Measurements from ENCODE around the gene SUPT4H1.

The SUPT4H1 gene

GRCh38 chr17:58316260-58316960 is 35.6 kb downstream of the SUPT4H1 start:
- no peak for DNase-seq

DNA sequence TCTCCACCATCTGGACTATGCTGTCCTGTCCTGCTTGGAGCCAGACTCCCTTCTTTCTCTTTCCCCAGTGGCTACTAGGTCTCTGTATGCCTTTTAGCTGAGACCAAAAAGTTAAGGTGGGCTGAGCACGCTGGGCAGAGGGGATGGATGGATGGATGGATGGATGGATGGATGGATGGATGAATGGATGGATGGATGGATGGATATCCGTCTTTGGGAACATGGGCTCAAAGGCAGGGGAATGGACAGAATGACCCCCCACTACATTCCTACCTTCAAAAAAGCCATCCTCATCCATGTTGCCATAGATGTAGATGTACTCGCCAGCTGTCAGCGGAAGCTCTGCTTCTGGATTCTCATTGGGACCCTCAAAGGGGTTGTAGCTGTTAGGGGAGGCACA is 36.3 kb downstream of the SUPT4H1 start:
- no peak for DNase-seq

GRCh38 chr17:58315281-58315711 is 36.7 kb downstream of the SUPT4H1 start:
- DNase-seq: no peak

DNA sequence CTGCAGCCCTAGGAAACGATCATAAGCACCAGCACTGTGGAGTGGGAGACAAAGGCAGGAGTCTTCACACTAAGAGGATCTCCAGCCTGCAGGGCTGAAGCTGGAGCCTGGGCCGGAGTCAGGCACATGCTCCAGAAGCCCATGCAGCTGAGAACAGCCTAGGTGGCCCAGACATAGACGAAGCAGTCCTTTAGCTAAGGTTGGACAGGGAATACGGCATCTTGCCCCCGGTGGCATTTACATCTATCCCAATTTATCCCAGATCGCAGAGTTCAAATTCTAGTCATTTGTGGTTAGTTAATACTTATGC is 37.3 kb downstream of the SUPT4H1 start:
- no peak for DNase-seq

GRCh38 chr17:58313815-58314705 is 37.9 kb downstream of the SUPT4H1 start:
- no peak for DNase-seq

DNA sequence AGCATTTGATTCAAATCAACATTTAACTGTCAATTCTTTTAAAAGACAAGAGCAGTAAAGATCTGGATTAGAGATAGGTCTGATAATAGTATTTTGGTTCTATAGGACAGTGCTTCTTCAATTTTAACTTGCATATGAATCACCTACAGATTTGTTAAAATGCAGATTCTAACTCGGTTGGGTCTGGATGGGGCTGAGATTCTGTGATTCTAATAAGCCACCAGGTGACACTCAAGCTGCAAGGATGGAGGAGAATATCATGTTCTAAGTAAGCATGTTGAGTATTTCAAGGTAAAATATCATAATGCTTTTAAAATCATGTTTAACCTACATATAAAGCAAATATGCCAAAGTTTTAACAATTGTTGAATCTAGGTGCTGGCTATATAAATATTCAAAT is 39.2 kb downstream of the SUPT4H1 start:
- DNase-seq: no peak

GRCh38 chr17:58312021-58312630 is 39.9 kb downstream of the SUPT4H1 start:
- no peak for DNase-seq

DNA sequence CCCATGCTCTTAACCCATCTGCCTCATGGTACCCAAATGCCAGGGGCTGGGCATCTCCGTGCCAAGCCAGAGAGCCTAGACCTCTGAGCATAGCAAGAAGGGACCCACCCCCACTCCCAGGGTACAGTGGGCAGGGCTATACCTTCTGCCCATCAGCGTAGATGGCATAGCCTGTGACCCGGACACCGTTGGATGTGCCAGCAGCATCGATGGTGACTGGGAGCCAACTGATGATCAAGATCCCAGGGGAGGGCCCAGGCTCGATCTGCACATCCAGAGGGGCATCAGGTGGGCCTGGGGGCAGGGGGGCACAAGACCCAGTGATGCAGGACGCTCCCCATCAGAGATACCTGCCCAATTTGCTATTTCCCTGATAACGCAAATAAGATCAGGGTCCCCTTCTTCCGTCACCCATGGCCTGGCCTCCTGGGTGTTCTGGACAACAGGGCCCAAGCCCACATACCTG is 40.5 kb downstream of the SUPT4H1 start:
- no peak for DNase-seq

DNA sequence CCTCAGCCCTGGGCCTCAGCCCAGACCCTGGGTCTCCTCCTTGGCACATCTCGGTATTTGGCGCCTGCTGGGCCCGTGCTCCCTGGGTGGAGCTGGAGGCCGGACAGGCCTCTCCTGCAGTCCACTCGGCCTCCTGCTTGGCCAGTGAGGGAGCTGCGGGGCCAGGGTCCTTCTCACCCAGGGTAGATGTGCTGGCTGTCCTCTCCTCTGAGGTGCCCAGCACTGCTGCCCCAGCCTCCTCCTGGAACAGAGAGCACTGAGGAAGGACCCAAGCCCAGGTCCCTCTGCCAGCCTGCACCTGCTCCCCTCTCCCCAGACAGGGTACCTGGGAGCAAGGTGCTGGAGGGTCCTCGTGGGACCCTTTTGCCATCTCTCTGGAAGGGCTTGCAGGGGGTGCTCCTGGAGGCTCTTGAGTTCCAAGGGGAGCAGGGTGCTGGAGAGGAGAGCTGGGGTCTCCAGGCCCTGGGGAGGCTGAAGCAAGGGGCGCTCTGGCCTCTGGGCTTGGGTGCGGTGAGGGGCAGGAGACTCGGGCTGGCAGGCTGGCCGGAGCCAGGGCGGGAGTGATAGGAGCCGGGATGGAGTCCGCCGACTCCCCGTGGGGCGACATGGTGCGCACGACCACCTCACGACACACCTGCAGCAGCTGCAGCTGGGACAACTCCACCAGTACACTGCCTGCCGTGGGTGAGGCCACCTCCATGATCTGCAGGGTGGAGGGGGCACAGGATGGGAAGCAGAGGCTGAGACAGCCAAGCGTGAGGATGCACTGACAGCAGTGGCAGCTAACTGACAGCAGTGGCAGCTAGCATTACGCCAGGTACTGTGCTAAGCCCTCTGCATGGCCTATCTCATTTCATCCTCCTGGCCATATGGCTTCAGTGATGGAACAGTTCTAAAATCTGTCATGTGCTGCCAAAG is 41.2 kb downstream of the SUPT4H1 start:
- DNase-seq: no peak

- no peak for DNase-seq
Observed at GRCh38 chr17:58309918-58310259, 42.1 kb downstream of the SUPT4H1 start.

- no peak for DNase-seq
Observed at GRCh38 chr17:58308985-58309917, 42.8 kb downstream of the SUPT4H1 start.

DNA sequence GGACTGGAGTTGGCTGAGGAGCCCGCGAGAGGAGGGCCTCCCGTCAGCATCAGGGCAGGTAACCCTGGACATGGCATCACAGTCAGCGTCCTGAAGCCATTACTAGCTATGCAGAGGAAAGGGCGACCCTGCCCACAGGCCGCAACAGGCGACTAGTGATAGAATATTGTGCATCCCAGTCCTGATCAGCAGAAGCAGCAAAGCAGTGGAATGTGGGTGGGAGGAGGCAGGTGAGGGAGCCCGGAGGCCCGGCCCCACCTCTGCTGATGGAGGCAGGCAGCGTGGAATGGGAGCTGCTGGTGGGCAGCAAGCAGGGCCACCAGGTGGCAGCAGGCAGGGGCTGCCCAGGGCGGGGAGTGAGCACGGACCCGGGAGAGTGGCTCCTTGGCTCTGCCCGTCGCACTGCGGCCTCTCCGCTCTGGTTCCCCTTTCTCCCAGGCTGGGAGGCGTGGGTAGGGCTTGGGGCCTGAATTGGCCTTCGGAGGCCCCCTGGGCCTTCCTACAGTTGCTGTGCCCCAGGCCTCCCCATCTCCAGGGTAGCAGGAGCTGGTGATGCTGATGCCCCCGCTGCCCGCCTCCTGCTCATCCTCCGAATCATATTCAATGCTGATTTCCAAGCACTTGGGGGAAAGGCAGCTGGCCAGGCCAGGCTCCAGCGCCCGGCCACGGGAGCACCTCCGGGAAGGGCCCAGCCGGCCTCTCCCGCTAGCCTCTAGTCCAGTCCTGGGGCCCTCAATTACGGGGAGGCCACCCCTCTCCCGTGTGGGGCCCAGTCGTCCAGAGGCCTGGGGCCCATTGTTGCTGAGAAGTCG is 43.6 kb downstream of the SUPT4H1 start:
- DNase-seq: peak; percentile 17

DNA sequence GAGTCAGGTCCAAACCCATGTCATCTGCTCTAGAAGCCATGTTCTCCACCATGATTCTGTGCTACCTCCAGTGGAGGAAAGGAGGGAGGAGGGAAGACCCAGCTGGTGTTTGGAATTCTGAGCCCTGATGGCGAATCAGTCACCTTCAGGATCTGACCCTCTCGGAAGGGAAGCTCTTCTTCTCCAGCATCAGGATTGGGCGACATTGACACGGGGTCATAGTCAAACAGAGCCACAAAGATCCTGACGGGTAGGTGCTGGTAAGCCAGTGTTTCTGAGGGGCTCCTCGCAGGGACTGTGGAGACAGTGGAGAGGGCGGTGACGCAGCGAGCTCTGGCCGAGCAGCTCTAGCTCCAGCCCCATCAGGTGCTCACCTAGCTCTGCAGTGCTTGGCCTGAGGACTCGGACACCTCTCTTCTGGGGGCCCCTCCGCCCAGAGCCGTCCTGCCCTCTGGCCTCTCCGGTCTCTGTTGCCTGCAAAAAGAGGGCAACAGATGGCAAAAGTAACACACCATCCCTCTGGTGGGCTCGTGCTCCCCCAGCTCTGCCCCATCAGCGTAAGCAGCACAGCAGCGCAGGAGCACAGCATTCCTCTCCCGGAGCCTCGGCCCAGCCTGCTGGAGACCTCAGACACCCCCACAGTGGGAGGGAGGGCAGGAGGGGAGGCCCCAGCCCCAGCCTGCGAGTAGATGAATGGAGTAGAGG is 44.4 kb downstream of the SUPT4H1 start:
- no peak for DNase-seq

GRCh38 chr17:58306131-58306951 is 45.7 kb downstream of the SUPT4H1 start:
- no peak for DNase-seq

GRCh38 chr17:58305626-58306025 is 46.4 kb downstream of the SUPT4H1 start:
- DNase-seq: no peak

DNA sequence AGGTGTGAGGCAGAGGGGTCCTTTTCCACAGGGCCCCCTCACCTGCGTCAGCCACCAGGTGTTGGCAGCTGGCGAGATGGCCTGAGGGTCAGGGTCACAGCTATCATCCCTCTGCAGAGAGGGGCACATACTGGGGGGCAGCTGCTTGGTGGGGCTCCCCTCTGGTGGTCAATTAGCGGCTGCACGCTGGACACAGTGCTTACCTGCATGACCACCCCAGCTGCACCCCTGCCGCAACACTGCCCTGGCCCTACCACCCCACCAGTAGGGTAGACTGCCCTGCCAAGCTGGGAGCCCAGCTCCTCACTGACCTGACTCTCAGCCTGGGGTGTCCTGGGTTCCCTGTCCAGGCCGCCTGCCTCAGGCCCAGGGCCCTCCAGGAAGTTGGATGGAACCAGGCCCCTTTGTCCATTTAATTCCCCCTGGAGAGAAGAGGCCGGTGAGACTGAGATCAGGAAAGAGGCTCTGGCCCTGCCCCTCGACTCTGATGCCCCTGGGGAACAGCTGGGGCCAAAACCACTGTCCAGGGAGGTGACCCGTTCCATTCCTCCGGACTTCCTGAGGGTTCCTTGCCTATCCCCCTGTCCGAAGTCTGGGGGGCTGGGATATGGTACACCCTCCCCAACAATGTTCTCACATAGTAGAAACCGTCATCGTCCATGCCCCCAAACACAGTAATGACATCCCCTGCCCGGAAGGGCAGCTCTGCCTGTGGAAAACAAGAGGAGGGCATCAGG is 47.1 kb downstream of the SUPT4H1 start:
- DNase-seq: no peak

DNA sequence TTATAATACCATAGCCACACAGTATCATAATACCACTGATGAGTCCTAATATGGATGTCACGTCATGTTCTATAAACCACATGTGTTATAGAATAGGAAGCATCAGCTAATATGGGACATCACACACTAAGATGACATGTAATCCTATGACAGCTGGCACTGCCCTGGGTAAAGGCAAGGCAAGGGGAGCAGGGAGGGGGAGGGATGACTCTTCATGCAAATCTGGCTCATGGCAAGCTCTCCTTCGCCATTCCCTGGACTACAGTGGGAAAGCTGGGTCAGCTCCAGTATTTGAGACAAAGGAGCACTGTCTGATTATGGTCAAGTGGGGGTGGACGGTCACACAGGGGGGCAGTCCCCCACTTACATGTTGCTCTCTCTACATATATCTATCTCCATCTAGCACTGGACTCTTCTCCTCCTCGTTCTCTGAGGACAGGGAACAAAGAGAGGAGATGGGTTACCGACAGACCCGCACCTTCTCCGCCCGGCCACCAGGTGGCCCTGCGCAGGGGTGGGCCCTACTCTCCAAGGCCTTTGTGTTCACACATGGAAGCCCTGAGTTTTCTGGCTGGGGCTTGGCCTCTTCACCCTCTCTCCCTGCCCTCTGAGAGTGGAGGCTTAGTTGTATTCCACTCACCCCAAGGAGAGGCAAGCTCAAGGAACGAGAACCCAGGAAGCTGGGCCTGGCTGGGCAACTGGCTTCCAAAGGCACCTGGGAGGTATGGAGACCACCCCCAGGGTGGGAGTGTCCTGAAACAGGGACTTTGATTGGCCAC is 47.8 kb downstream of the SUPT4H1 start:
- DNase-seq: peak; percentile 70

All from hematopoietic multipotent progenitor cell treated with erythropoietin and hydrocortisone succinate and interleukin-3 and kit ligand, for 8 days (in vitro differentiated cells).